Measurements from ENCODE around the gene MGAT3. TPM values are rescaled to one million over a fixed set of nuclear protein-coding genes. Genes with fewer than 3 reads are reported as not detected.
A peak's percentile ranks its signal among the peaks of the same experiment; 100 is the strongest.

MGAT3 gene
- total and polyA plus RNA-seq, 2 of the 8 experiments (the other 6 are each of a cell fraction or from before 2014, with no cell fraction given), result 4.3 to 9.2 TPM

GRCh38 chr22:39514373-39514973 lies 57.7 kb downstream of the MGAT3 start:
- CTCF ChIA-PET (ENCODE audit: partially characterized antibody), result interaction anchor here (0.7 to 10.1 kb wide), 34 partner anchors 13 to 466 kb away, joined by 3 to 278 read pairs (median 4); partner anchors contain the start of genes MIEF1 and SYNGR1
- DNase-seq (ENCODE audit: low read depth in 1 of 2, low spot score in 2 of 2) (peak in 1 of 2 experiments; percentile 88), FAIRE-seq (peak; percentile 42)
- Histone ChIP-seq H2BK12ac (ENCODE audit: low read depth, low read length) (no peak overlapping the region), H3K27ac (ENCODE audit: low read depth, low read length) (no peak overlapping the region), H3K9ac (replicated peaks in 1 of 4; ENCODE audit: extremely low read depth in 1 of 4, low read depth in 3 of 4, low read length in 3 of 4) (no peak overlapping the region), H3K9me3 (ENCODE audit: insufficient read depth in 2 of 2, low read depth in 1 of 2, low read length in 1 of 2) (no peaks in the 10 kb centered on the region), H3K4ac (replicated peaks; ENCODE audit: insufficient read length, low read depth, low read length) (no peak overlapping the region), H3K79me1 (ENCODE audit: low read depth, low read length) (peaks cover 5% of the 10 kb centered on the region), H3K79me2 (ENCODE audit: control insufficient read depth in 1 of 2, insufficient read depth in 2 of 2, low read length in 2 of 2) (no peaks in the 10 kb centered on the region), H2BK20ac (ENCODE audit: low read length) (no peak overlapping the region), H3K27me3 (replicated peaks in 1 of 4; ENCODE audit: control insufficient read depth in 3 of 4, extremely low read depth in 1 of 4, insufficient read depth in 3 of 4, low read length in 3 of 4) (peaks cover 17 to 52% (median 47%) of the 10 kb centered on the region in 4 experiments), H2BK120ac (replicated peaks; ENCODE audit: low read depth, low read length) (no peak overlapping the region), H3K36me3 (ENCODE audit: control insufficient read depth in 2 of 4, insufficient read depth in 4 of 4, low read length in 3 of 4) (peaks cover 20 to 44% (median 36%) of the 10 kb centered on the region in 4 experiments), H3K23me2 (ENCODE audit: low read depth, low read length) (peaks cover 5% of the 10 kb centered on the region; the same call in 1 of the 2 replicates), H3K4me2 (ENCODE audit: insufficient read depth in 1 of 2, low read depth in 2 of 2, low read length in 2 of 2) (no peak overlapping the region), H2BK5ac (ENCODE audit: low read depth, low read length) (no peak overlapping the region), H3K14ac (ENCODE audit: insufficient read length) (no peak overlapping the region), H3K23ac (ENCODE audit: insufficient read length) (no peak overlapping the region), H4K20me1 (replicated peaks in 1 of 2; ENCODE audit: control insufficient read depth in 1 of 2, insufficient read depth in 2 of 2, low read length in 2 of 2) (peaks cover 41 to 49% of the 10 kb centered on the region in 2 experiments), H2BK15ac (ENCODE audit: low read length) (no peak overlapping the region), H2AFZ (ENCODE audit: low read length) (no peak overlapping the region), H3K4me1 (replicated peaks in 1 of 4; ENCODE audit: control insufficient read depth in 3 of 4, insufficient read depth in 4 of 4, low read length in 3 of 4) (peaks cover 0 to 3% (median 2%) of the 10 kb centered on the region in 4 experiments; a peak in 3 of 7 replicates), H4K91ac (replicated peaks; ENCODE audit: insufficient read length, low read length) (no peak overlapping the region), H3K18ac (ENCODE audit: extremely low read depth, low read length) (no peak overlapping the region), H3K56ac (replicated peaks; ENCODE audit: insufficient read length, low read depth, low read length) (no peak overlapping the region), H3K4me3 (ENCODE audit: extremely low read depth in 1 of 4, insufficient read depth in 2 of 4, low read depth in 3 of 4, low read length in 4 of 4) (no peak overlapping the region), H4K8ac (ENCODE audit: extremely low read depth, insufficient read depth, low read length) (no peak overlapping the region; the same call in 1 of the 2 replicates), H2AK5ac (ENCODE audit: low read depth, low read length) (no peak overlapping the region), H4K5ac (ENCODE audit: insufficient read length, low read depth, low read length) (no peak overlapping the region)
- POLR2A ChIA-PET (ENCODE audit: partially characterized antibody), result interaction anchor here (1.0 to 6.0 kb wide), 7 partner anchors 8 to 194 kb away, joined by 3 to 72 read pairs (median 5); partner anchors contain the start of genes MIEF1, RPL3 and RPS19BP1
- no peak for TF ChIP-seq NANOG (IDR thresholded peaks at IDR 0.05; ENCODE audit: insufficient read depth, low read depth, low read length, poor library complexity, severe bottlenecking)
- TF ChIP-seq CTCF (IDR thresholded peaks at IDR 0.05; ENCODE audit: control extremely low read depth in 1 of 3, insufficient read depth in 1 of 3, low read depth in 1 of 3, low read length in 3 of 3), result peak; percentile 57 to 77 (median 67)
- no peak for TF ChIP-seq ATF3 (IDR thresholded peaks at IDR 0.05; ENCODE audit: insufficient read depth, low read depth, low read length)
- TF ChIP-seq RAD21 (IDR thresholded peaks at IDR 0.05 in 1 of 2, conservative IDR thresholded peaks at IDR 0.05 in 1 of 2; ENCODE audit: low read depth in 2 of 2, low read length in 2 of 2), result peak; percentile 47 to 57
- peak; percentile 24; the same call in 1 of the 2 replicates for TF ChIP-seq CEBPB (IDR thresholded peaks at IDR 0.05; ENCODE audit: low read depth, low read length)
- WGBS, 2 experiments (ENCODE audit: extremely low coverage in 1 of 2, insufficient coverage in 1 of 2, insufficient read length in 1 of 2, insufficient replicate concordance in 2 of 2, low coverage in 1 of 2, low lambda C conversion rate in 2 of 2, missing lambda C conversion rate in 1 of 2), result 74% methylated on average over 8 of the region's 8 CpGs; no CpG with 5 or more reads in 1 of the 2 experiments

All from H1 (cell line).